CD4-positive, CD25-positive, alpha-beta regulatory T cell (primary cell): ENCODE data around the gene RFPL2. TPM values are rescaled to one million over a fixed set of nuclear protein-coding genes. Genes with fewer than 3 reads are reported as not detected.
"Not testable (repeated sequence)": the region's sequence is repeated elsewhere in the genome, so short reads cannot be mapped to it uniquely, and the experiment has no call there.

Source experiments
- ATAC-seq, 2 donors: fragments of 150-1000 bp; cut with Tn5 transposase; one replicate each; pipeline ENCODE4 v1.10.0; 2021; ENCODE audit warnings: low read depth in 2 of 2, moderate number of reproducible peaks in 2 of 2, moderate library complexity in 1 of 2
- DNase-seq, 3 donors: peaks; one replicate each; pipeline versions ENCODE4 v3.0.0 to v3.0.0-alpha.2; 2012 to 2022; ENCODE audit warnings: mixed read lengths in 1 of 3
- H3K27ac ChIP-seq: one replicate; pipeline ENCODE4 v1.7.0; 2013; ENCODE audit warnings: mild to moderate bottlenecking, low read length; ENCODE audit not compliant: insufficient read depth, poor library complexity, severe bottlenecking
- H3K27me3 ChIP-seq: one replicate; pipeline ENCODE4 v1.7.0; 2013; ENCODE audit warnings: low read length; ENCODE audit not compliant: control insufficient read depth, insufficient read depth
- H3K36me3 ChIP-seq: one replicate; pipeline ENCODE4 v1.7.0; 2013; ENCODE audit warnings: mild to moderate bottlenecking, low read length, moderate library complexity; ENCODE audit not compliant: control insufficient read depth, insufficient read depth
- H3K4me1 ChIP-seq: 2 replicates; pipeline ENCODE4 v1.7.0; 2013; ENCODE audit warnings: mild to moderate bottlenecking, low read length; ENCODE audit not compliant: insufficient read depth, control insufficient read depth, poor library complexity, severe bottlenecking
- H3K4me3 ChIP-seq: one replicate; pipeline ENCODE4 v1.7.0; 2013; ENCODE audit warnings: low read depth, mild to moderate bottlenecking, low read length, moderate library complexity
- H3K9me3 ChIP-seq, 2 experiments: 1 replicate in 1 of 2; 2 replicates in 1 of 2; pipeline ENCODE4 v1.7.0; 2013; ENCODE audit warnings: low read length in 2 of 2, mild to moderate bottlenecking in 1 of 2, moderate library complexity in 1 of 2; ENCODE audit not compliant: control insufficient read depth in 2 of 2
- H3K27ac Mint-ChIP-seq, 3 donors: one replicate each; pipeline ENCODE4 v1.8.0; 2020 to 2022; ENCODE audit warnings: mild to moderate bottlenecking in 3 of 3, mixed read lengths in 3 of 3, moderate library complexity in 2 of 3
- H3K27me3 Mint-ChIP-seq: one replicate; pipeline ENCODE4 v1.8.0; 2022; ENCODE audit warnings: mild to moderate bottlenecking, mixed read lengths
- H3K36me3 Mint-ChIP-seq: one replicate; pipeline ENCODE4 v1.8.0; 2020; ENCODE audit warnings: mixed read lengths
- H3K4me1 Mint-ChIP-seq, 4 donors: one replicate each; pipeline ENCODE4 v1.8.0; 2020 to 2022; ENCODE audit warnings: mixed read lengths in 4 of 4, mild to moderate bottlenecking in 1 of 4
- H3K4me3 Mint-ChIP-seq, 4 donors: one replicate each; pipeline ENCODE4 v1.8.0; 2020 to 2022; ENCODE audit warnings: mild to moderate bottlenecking in 4 of 4, mixed read lengths in 4 of 4, moderate library complexity in 3 of 4
- H3K9me3 Mint-ChIP-seq, 7 donors: one replicate each; pipeline ENCODE4 v1.8.0; 2020 to 2022; ENCODE audit warnings: mixed read lengths in 7 of 7, mild to moderate bottlenecking in 3 of 7, moderate library complexity in 2 of 7
- polyA plus RNA-seq, 4 donors: library from polyadenylated mRNA; unstranded; fragments of 300-500 nt; fragmentation: Illumina TruSeq; gene quantifications; one replicate each; pipeline ENCODE4 v1.2.3, GENCODE V29; 2021
- total RNA-seq: library from RNA; stranded (reverse); gene quantifications from one replicate; pipeline ENCODE4 v1.2.3, GENCODE V29; 2022

The RFPL2 gene
- total and polyA plus RNA-seq, 5 donors from 2014 or later: 0.27 to 2.6 (median 0.34) TPM

GRCh38 chr22:32175683-32176644 is 28.9 kb downstream of the RFPL2 start:
- no peak overlapping the region for H3K4me3 ChIP-seq
- H3K9me3 ChIP-seq: no peaks in the 10 kb centered on the region
- Mint-ChIP-seq H3K27me3 (peaks cover 26% of the 10 kb centered on the region), H3K4me1 (peaks cover 0 to 3% (median 0%) of the 10 kb centered on the region in 4 donors), H3K27ac (no peak overlapping the region), H3K9me3 (peaks cover 0 to 2% (median 0%) of the 10 kb centered on the region in 7 donors), H3K36me3 (peaks cover 3% of the 10 kb centered on the region), H3K4me3 (no peak overlapping the region)
- no peak for DNase-seq
- H3K36me3 ChIP-seq: no peaks in the 10 kb centered on the region
- ATAC-seq: no peak
- no peak overlapping the region for H3K27ac ChIP-seq
- peaks cover 7% of the 10 kb centered on the region for H3K27me3 ChIP-seq
- no peaks in the 10 kb centered on the region for H3K4me1 ChIP-seq

DNA sequence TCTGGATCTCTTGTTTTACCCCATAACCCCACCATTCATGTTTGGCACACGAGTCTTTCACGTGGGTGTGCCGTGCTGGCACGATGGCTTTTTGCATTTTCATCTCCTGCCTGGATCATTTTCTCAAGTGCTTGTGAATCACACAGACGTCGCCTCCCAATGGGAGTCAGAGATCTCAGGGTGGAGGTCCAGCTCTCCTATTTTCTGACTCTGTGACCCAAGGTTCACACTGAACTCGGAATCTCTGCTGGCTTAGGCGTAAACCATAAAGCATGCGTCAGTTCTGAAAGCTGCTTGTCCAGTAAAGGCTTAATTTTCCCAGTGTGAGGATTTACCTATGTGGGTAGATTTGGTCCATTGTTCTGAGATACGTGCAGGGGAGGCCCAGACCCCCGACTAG is 29.8 kb downstream of the RFPL2 start:
- Mint-ChIP-seq H3K27me3 (peaks cover 28% of the 10 kb centered on the region), H3K9me3 (peaks cover 0 to 2% (median 0%) of the 10 kb centered on the region in 7 donors), H3K4me1 (peaks cover 0 to 3% (median 0%) of the 10 kb centered on the region in 4 donors), H3K27ac (no peak overlapping the region), H3K4me3 (no peak overlapping the region), H3K36me3 (peaks cover 3% of the 10 kb centered on the region)
- Histone ChIP-seq H3K4me1 (no peaks in the 10 kb centered on the region), H3K9me3 (no peaks in the 10 kb centered on the region), H3K4me3 (no peak overlapping the region), H3K36me3 (no peaks in the 10 kb centered on the region), H3K27me3 (peaks cover 7% of the 10 kb centered on the region), H3K27ac (no peak overlapping the region)
- DNase-seq: no peak
- ATAC-seq: no peak

DNA sequence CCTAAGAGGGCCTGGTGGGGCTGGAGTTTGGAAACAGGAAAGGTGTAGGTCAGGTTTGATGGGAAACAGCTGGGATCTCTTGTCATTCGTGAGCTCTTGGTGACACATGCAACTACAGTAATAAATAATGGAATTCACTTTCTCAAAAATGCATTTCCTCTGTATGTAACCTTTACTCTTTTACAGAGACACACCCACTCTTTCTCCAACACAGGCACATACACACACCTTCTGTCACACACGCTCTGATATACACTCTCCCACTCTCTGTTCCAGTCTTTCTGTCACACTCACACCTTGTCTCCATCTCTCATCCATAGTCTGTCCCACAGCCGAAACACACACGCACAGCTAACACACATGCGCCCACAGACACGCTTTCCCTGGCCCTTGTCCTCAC is 39.2 kb downstream of the RFPL2 start:
- Mint-ChIP-seq H3K27ac (no peak overlapping the region), H3K27me3 (peaks cover 26% of the 10 kb centered on the region), H3K4me3 (no peak overlapping the region), H3K4me1 (peaks cover 0 to 2% (median 0%) of the 10 kb centered on the region in 4 donors), H3K36me3 (no peaks in the 10 kb centered on the region), H3K9me3 (peaks cover 0 to 2% (median 0%) of the 10 kb centered on the region in 7 donors)
- Histone ChIP-seq H3K27ac (no peak overlapping the region), H3K36me3 (no peaks in the 10 kb centered on the region), H3K27me3 (peaks cover 7% of the 10 kb centered on the region), H3K4me1 (no peaks in the 10 kb centered on the region), H3K4me3 (no peak overlapping the region), H3K9me3 (no peaks in the 10 kb centered on the region)
- ATAC-seq: no peak
- no peak for DNase-seq

DNA sequence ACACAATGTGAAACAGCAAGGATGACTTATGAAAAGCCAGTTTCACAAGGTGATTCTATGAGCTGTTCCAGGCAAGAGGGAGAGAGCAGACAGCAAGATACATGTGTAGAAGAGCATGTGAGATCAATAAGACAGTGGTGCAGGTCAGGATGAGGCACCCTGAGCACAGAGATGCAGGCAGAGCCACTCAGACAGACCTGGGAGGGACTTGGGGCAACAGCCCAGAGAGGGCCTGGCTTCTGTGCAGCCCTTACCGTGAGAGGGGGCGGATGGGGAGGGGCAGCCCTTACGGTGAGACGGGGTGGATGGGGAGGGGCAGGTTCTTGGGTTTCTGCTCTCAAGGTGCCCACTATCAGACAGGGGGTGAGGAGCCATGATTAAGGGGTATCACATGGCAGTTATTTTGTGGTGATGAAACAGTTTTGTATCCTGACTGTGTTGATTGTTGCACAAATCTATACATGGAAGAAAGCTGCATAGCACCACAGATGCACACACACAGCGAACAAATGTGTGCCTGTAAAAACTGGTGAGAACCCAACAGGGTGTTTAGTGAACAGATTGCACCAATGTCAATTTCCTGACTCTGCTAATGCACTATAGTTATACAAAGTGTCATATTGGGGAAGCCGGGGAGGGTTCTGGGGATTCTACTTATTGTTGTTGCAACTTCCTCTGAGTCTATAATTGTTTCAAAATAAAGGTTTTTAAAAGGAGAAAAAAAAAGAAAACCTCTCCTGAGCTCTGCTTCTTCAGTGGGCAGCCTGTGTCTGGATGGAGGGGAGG is 40.6 kb downstream of the RFPL2 start:
- H3K36me3 ChIP-seq: no peaks in the 10 kb centered on the region
- peaks cover 26% of the 10 kb centered on the region for H3K27me3 Mint-ChIP-seq
- no peak overlapping the region for H3K27ac ChIP-seq
- H3K27ac Mint-ChIP-seq: peak overlapping the region in 1 of 3 donors; percentile 34
- H3K9me3 Mint-ChIP-seq: peaks cover 0 to 2% (median 0%) of the 10 kb centered on the region in 7 donors
- DNase-seq (no peak), ATAC-seq (no peak)
- no peak overlapping the region for H3K4me3 ChIP-seq
- peaks cover 0 to 2% (median 0%) of the 10 kb centered on the region in 4 donors for H3K4me1 Mint-ChIP-seq
- no peaks in the 10 kb centered on the region for H3K9me3 ChIP-seq
- no peak overlapping the region for H3K4me3 Mint-ChIP-seq
- H3K27me3 ChIP-seq: peaks cover 7% of the 10 kb centered on the region
- H3K36me3 Mint-ChIP-seq: no peaks in the 10 kb centered on the region
- no peaks in the 10 kb centered on the region for H3K4me1 ChIP-seq

DNA sequence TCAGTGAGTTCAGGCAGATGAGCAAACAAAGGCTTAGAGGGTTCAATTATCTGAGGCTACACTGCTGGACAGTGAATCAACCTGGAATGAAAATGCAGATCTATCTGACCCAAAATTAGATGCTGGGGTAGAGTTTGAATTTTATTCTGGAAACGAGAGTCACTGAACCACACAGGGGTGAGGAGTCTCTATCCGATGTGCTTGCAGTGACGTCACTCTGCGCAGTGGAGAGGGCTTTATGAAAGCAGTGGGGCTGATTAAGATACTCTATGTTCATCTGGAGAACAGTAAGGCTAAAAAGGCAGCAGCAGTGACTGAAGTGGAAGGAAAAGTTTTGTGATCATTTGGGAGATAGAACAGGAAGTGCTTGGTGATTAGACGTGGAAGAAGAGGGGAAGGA is 44.5 kb downstream of the RFPL2 start:
- not testable (repeated sequence) for H3K27ac ChIP-seq, H3K4me1 Mint-ChIP-seq, DNase-seq, H3K36me3 Mint-ChIP-seq, H3K4me3 ChIP-seq, H3K27ac Mint-ChIP-seq, H3K4me3 Mint-ChIP-seq, H3K9me3 ChIP-seq, H3K4me1 ChIP-seq, H3K27me3 ChIP-seq, H3K36me3 ChIP-seq, H3K9me3 Mint-ChIP-seq, ATAC-seq
- H3K27me3 Mint-ChIP-seq: peaks cover 19% of the 10 kb centered on the region

GRCh38 chr22:32158712-32159533 is 46.0 kb downstream of the RFPL2 start, which contains the start of gene C22orf42:
Gene C22orf42 (minus strand): TSS chr22:32159303. CDS start chr22:32159215, 88 bp downstream.
- ATAC-seq: no peak
- no peaks in the 10 kb centered on the region for H3K9me3 ChIP-seq
- H3K4me3 ChIP-seq: no peak within 1 kb of the TSS
- peaks cover 13% of the 10 kb centered on the region for H3K27me3 Mint-ChIP-seq
- H3K4me3 Mint-ChIP-seq: no peak within 1 kb of the TSS
- H3K4me1 ChIP-seq: no peaks in the 10 kb centered on the region
- no peak within 1 kb of the TSS for H3K27ac Mint-ChIP-seq
- H3K4me1 Mint-ChIP-seq: no peaks in the 10 kb centered on the region
- H3K27me3 ChIP-seq: peaks cover 5% of the 10 kb centered on the region
- no peak for DNase-seq
- H3K27ac ChIP-seq: no peak within 1 kb of the TSS
- H3K36me3 Mint-ChIP-seq: no peaks in the 10 kb centered on the region
- peaks cover 0 to under 1% (median 0%) of the 10 kb centered on the region in 7 donors for H3K9me3 Mint-ChIP-seq
- H3K36me3 ChIP-seq: no peaks in the 10 kb centered on the region

DNA sequence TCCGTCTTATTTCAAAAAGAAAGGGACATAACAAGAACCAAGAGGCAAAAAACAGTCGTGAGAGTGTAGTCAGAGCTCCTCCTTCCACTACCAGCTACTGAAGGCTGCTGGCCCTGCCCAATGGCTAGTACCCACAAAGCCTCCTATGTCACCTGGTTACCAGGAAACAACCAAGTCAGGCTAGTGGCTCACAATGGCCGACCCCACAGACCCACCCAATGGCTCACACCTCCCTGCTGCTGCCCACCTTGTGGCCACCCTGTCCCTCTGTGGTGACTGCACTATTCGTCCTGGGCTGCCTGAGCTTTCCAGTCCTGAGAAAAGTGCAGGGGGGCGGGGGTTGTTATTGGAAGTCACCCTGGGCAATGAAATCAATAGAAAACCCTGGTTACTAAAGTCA is 47.2 kb downstream of the RFPL2 start:
- not testable (repeated sequence) for H3K9me3 Mint-ChIP-seq, H3K4me1 ChIP-seq, H3K9me3 ChIP-seq, H3K27ac Mint-ChIP-seq, H3K4me3 Mint-ChIP-seq, H3K4me3 ChIP-seq, ATAC-seq, H3K36me3 Mint-ChIP-seq, H3K36me3 ChIP-seq, H3K27ac ChIP-seq, H3K4me1 Mint-ChIP-seq, DNase-seq, H3K27me3 ChIP-seq
- H3K27me3 Mint-ChIP-seq: peaks cover 11% of the 10 kb centered on the region
